SK-N-SH treated with all-trans-retinoic acid at 6 μM for 48 hours (cell line): ENCODE measurements around the gene MS4A6A.

Source experiments
- GLIS3 ChIP-seq: fragments of 250-450 bp; sonication (Bioruptor Pico); IDR thresholded peaks from 2 replicates; pipeline ENCODE4 v1.5.0; 2020; ENCODE audit warnings: mild to moderate bottlenecking, moderate library complexity
- TOX ChIP-seq: fragments of 250-450 bp; sonication (Bioruptor Pico); IDR thresholded peaks from 2 replicates; pipeline ENCODE4 v1.8.0; 2021; ENCODE audit warnings: mild to moderate bottlenecking, moderate library complexity, borderline replicate concordance
- ZFP3 ChIP-seq: fragments of 250-450 bp; sonication (Bioruptor Pico); IDR thresholded peaks from 2 replicates; pipeline ENCODE4 v1.5.0; 2020; ENCODE audit warnings: mild to moderate bottlenecking, moderate library complexity
- ZNF565 ChIP-seq: fragments of 450-650 bp; formaldehyde crosslinking; conservative IDR thresholded peaks from 2 replicates; pipeline ENCODE4 v1.5.0; 2020; ENCODE audit warnings: low read depth, mild to moderate bottlenecking, moderate library complexity
- ZNF70 ChIP-seq: fragments of 450-650 bp; formaldehyde crosslinking; IDR thresholded peaks from 2 replicates; pipeline ENCODE4 v1.5.0; 2020; ENCODE audit warnings: mild to moderate bottlenecking, moderate library complexity

DNA sequence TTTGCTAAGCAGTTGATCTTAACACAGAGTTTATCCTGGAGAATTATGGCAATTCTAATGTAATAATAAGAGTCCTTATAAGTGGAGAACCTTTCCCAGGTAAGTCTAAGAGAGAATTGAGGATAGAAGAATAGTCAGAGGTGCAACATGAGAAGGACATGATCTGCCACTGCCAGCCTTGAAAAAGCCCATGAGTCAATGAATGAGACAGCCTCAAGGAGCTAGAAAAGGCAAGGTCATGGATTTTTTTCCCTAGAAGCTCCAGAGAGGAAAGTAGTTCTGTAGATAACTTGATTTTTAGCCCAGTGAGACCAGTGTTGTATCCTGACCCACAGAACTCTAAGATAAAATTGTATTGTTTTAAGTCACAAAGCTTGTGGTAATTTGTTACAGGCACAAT lies 16.9 kb downstream of the MS4A6A start:
- TF ChIP-seq ZNF565 (CRISPR knock-in tag) = no peak
- TF ChIP-seq TOX = no peak
- no peak for TF ChIP-seq ZNF70 (CRISPR knock-in tag)
- no peak for TF ChIP-seq ZFP3 (CRISPR knock-in tag)
- no peak for TF ChIP-seq GLIS3 (CRISPR knock-in tag)
